Epithelial cell of esophagus (primary cell): Measurements from ENCODE around the gene UBAC1.
"Not testable (repeated sequence)": the region's sequence is repeated elsewhere in the genome, so short reads cannot be mapped to it uniquely, and the experiment has no call there.

ENCODE experiments used
- DNase-seq: peaks from one replicate; pipeline ENCODE4 v3.0.0; 2010; ENCODE audit warnings: low read depth
- H3K4me3 ChIP-seq: 2 replicates; pipeline ENCODE4 v1.5.1; 2011; ENCODE audit warnings: mild to moderate bottlenecking, low read length, control low read depth
- CTCF ChIP-seq: IDR thresholded peaks from 2 replicates; pipeline ENCODE4 v1.5.1; 2011; ENCODE audit warnings: low read depth, mild to moderate bottlenecking, low read length, control low read depth, inconsistent platforms; ENCODE audit not compliant: insufficient read depth; ENCODE audit errors: missing control alignments

The UBAC1 gene

GRCh38 chr9:135921749-135922310 lies 39.3 kb downstream of the UBAC1 start:
- no peak for DNase-seq
- no peak for TF ChIP-seq CTCF

GRCh38 chr9:135920973-135921585 lies 40.1 kb downstream of the UBAC1 start:
- TF ChIP-seq CTCF = no peak
- no peak for DNase-seq
- H3K4me3 ChIP-seq = no peak overlapping the region

More at GRCh38 chr9:135921749-135922310, 39.3 kb downstream of the UBAC1 start:
- H3K4me3 ChIP-seq = no peak overlapping the region

GRCh38 chr9:135920256-135920930 lies 40.8 kb downstream of the UBAC1 start:
- DNase-seq = no peak
- no peak overlapping the region for H3K4me3 ChIP-seq
- no peak for TF ChIP-seq CTCF

GRCh38 chr9:135919318-135919890 lies 41.8 kb downstream of the UBAC1 start:
- DNase-seq = no peak
- H3K4me3 ChIP-seq = no peak overlapping the region
- no peak for TF ChIP-seq CTCF

- H3K4me3 ChIP-seq, DNase-seq: not testable (repeated sequence)
These were observed 44.9 kb downstream of the UBAC1 start for GRCh38 chr9:135916227-135916626.

- no peak overlapping the region for H3K4me3 ChIP-seq
- DNase-seq = no peak
- no peak for TF ChIP-seq CTCF
These were observed 46.3 kb downstream of the UBAC1 start for GRCh38 chr9:135914921-135915320.

- not testable (repeated sequence) for DNase-seq, H3K4me3 ChIP-seq
These were observed 49.9 kb downstream of the UBAC1 start for GRCh38 chr9:135911233-135911632.
